ENCODE measurements around the gene CELF5.
A peak's percentile ranks its signal among the peaks of the same experiment; 100 is the strongest.

CELF5 gene

GRCh38 chr19:3179739-3180293, 44.6 kb upstream of the CELF5 start:
- in situ Hi-C loops (cut with HindIII; ENCODE audit: low sequenced_read_pairs): no loop called here
- DNase-seq (ENCODE audit: low read depth): no peak

GRCh38 chr19:3183721-3184641, 40.5 kb upstream of the CELF5 start:
- no peak overlapping the region for H3K4me3 ChIP-seq (ENCODE audit: low read depth, low read length)

More at GRCh38 chr19:3179739-3180293, 44.6 kb upstream of the CELF5 start:
- TF ChIP-seq, protein P1, sequence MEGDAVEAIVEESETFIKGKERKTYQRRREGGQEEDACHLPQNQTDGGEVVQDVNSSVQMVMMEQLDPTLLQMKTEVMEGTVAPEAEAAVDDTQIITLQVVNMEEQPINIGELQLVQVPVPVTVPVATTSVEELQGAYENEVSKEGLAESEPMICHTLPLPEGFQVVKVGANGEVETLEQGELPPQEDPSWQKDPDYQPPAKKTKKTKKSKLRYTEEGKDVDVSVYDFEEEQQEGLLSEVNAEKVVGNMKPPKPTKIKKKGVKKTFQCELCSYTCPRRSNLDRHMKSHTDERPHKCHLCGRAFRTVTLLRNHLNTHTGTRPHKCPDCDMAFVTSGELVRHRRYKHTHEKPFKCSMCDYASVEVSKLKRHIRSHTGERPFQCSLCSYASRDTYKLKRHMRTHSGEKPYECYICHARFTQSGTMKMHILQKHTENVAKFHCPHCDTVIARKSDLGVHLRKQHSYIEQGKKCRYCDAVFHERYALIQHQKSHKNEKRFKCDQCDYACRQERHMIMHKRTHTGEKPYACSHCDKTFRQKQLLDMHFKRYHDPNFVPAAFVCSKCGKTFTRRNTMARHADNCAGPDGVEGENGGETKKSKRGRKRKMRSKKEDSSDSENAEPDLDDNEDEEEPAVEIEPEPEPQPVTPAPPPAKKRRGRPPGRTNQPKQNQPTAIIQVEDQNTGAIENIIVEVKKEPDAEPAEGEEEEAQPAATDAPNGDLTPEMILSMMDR (IDR thresholded peaks at IDR 0.05; ENCODE audit: low read depth, low read length, missing control alignments): no peak
- H3K4me3 ChIP-seq (ENCODE audit: low read depth, low read length): no peak overlapping the region

DNA sequence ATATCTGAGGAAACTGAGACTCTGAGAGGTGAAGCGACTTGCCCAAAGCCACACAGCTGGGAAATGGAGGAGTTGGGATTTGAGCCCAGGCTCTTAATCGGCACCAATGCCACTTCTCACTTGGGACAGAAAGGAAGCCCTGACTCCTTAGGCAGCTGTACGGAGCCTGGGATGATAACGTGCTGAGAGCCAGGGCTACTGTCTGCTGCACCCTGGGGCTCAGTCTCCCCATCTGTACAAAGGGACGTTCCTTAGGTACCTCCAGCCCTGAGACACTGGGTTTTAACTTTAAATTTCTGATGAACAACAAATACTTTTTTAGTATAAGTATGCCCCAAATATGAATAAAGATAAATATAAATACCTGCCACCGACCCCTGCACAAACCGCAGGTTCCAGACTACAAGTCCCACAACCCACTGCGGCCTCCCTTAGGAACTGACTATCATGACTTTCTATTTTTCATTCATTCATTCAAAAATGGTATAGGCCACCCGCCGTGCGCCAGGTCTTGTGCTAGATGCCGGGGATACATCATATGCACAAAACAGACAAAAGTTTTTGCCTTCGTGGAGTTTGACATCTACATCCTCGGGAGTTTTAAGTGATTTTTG, 39.5 kb upstream of the CELF5 start:
- in situ Hi-C loops (cut with HindIII; ENCODE audit: low sequenced_read_pairs): no loop called here
- TF ChIP-seq, protein P1 (IDR thresholded peaks at IDR 0.05; ENCODE audit: low read depth, low read length, missing control alignments): no peak
- peak overlapping the region; percentile 84 for H3K4me3 ChIP-seq (ENCODE audit: low read depth, low read length)
- DNase-seq (ENCODE audit: low read depth): peak; percentile 46

More at GRCh38 chr19:3183721-3184641, 40.5 kb upstream of the CELF5 start:
- TF ChIP-seq, protein P1 (IDR thresholded peaks at IDR 0.05; ENCODE audit: low read depth, low read length, missing control alignments): no peak
- DNase-seq (ENCODE audit: low read depth): no peak
- in situ Hi-C loops (cut with HindIII; ENCODE audit: low sequenced_read_pairs): no loop called here

DNA sequence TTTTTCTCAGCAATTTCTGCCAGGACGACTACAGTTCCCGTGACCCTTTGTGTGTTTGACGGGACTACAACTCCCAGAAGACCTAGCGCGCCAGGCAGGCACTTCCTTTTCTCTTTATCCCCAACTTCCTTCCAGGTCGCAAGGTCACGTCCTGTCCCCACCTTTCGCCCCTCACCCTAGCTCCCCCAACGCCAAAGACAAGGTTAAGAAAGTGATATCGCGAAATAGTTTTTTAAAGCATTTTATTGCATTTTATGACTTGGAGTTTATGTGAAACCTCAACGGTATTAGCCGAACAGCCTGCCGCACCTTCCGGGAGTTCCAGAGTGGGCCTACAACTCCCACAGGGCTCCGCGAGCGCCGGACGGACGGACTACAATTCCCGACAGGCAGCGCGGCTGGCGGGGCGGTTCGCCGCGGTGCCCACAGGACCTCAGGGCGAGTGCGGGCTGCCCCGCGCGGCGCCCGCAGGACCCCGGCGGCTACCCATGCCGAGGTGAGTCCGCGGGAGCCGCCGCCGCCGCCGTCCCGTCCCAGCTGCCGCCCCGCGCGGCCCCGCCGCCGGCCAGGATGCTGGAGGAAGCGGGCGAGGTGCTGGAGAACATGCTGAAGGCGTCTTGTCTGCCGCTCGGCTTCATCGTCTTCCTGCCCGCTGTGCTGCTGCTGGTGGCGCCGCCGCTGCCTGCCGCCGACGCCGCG, 38.9 kb upstream of the CELF5 start, which contains the start of gene NCLN:
Gene NCLN, plus strand, starts transcription at position 470 of the 699 bp plus-strand sequence. Its CDS starts 101 bp downstream, at position 571.
- DNase-seq (ENCODE audit: low read depth): peak; percentile 86
- in situ Hi-C loops (cut with HindIII; ENCODE audit: low sequenced_read_pairs): no loop called here
- H3K4me3 ChIP-seq (ENCODE audit: low read depth, low read length): peak within 1 kb of the TSS; percentile 84
- TF ChIP-seq, protein P1 (IDR thresholded peaks at IDR 0.05; ENCODE audit: low read depth, low read length, missing control alignments): no peak

DNA sequence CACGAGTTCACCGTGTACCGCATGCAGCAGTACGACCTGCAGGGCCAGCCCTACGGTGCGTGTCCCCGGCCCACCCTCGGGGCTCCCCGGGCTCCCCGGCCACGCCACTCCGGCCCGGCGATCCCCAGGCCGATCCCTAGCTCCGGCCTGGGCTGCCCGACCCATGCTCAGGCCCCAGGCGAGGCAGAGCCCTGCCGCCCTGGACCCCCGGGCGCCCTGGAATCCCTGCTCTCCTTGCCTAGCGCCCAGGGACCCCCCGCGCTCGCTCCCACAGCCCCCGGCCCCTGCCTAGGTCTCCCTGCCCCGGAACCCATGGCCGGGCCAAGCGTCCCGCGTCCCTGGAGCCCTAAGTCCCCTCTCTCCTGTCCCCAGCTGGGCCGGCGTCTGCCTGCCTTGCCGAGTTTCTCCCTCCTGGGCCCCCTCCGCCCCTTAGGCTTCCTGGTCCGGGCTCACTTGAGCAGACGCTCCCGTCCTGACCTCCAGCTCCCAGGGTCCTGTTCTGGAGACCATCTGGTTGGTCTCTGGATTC, 38.2 kb upstream of the CELF5 start:
- DNase-seq (ENCODE audit: low read depth): no peak
- TF ChIP-seq, protein P1 (IDR thresholded peaks at IDR 0.05; ENCODE audit: low read depth, low read length, missing control alignments): no peak
- in situ Hi-C loops (cut with HindIII; ENCODE audit: low sequenced_read_pairs): no loop called here
- H3K4me3 ChIP-seq (ENCODE audit: low read depth, low read length): peak overlapping the region; percentile 84

Measured in astrocyte of the cerebellum (primary cell).